Ascending aorta (tissue), 2 donors: ENCODE data around the gene VPS8. TPM values are rescaled to one million over a fixed set of nuclear protein-coding genes. Genes with fewer than 3 reads are reported as not detected.

Experiments
- DNase-seq, 2 donors: peaks; one replicate each; pipeline ENCODE4 v3.0.0-alpha.2; 2019; ENCODE audit warnings: low spot score in 2 of 2
- H3K27ac ChIP-seq, 2 donors: fragments of 200-600 bp; sonication (generic); one replicate each; pipeline ENCODE4 v1.5.1; 2016 to 2017; ENCODE audit warnings: mild to moderate bottlenecking in 1 of 2
- H3K27me3 ChIP-seq: fragments of 200-600 bp; sonication (generic); one replicate; pipeline ENCODE4 v1.5.1; 2017
- H3K36me3 ChIP-seq, 2 donors: fragments of 200-600 bp; sonication (generic); one replicate each; pipeline ENCODE4 v1.5.1; 2016
- H3K4me1 ChIP-seq, 2 donors: fragments of 200-600 bp; sonication (generic); one replicate each; pipeline ENCODE4 v1.5.1; 2016 to 2017; ENCODE audit warnings: mild to moderate bottlenecking in 1 of 2
- H3K4me3 ChIP-seq, 2 donors: fragments of 200-600 bp; sonication (generic); one replicate each; pipeline ENCODE4 v1.5.1; 2016 to 2017; ENCODE audit warnings: mild to moderate bottlenecking in 1 of 2
- H3K9me3 ChIP-seq, 2 donors: fragments of 200-600 bp; sonication (generic); one replicate each; pipeline ENCODE4 v1.5.1; 2016
- intact Hi-C: fragments of 100-400 bp; cut with DNase I; formaldehyde crosslinking; loops from one replicate; pipeline ENCODE4 v1.15.1; 2023
- total RNA-seq: library from RNA; depleted of rRNA; stranded (reverse); fragments of >200 nt; gene quantifications from one replicate; pipeline ENCODE4 v1.1.0, GENCODE V29; 2016
- TF ChIP-seq, protein P1 (sequence below), 3 experiments: fragments of 200-600 bp in 2 of 3; fragments of 450-650 bp in 1 of 3; sonication (generic) in 2 of 3; IDR thresholded peaks; one replicate each; pipeline ENCODE4 v1.5.1; 2016 to 2019; ENCODE audit warnings: antibody characterized with exemption in 3 of 3, mild to moderate bottlenecking in 1 of 3, moderate library complexity in 1 of 3

Gene VPS8
- total RNA-seq, 1 donor from 2014 or later, result 24.9 TPM

- Histone ChIP-seq H3K27me3 (no peaks in the 10 kb centered on the region), H3K4me3 (no peak overlapping the region), H3K27ac (no peak overlapping the region), H3K4me1 (no peaks in the 10 kb centered on the region), H3K9me3 (no peaks in the 10 kb centered on the region), H3K36me3 (no peaks in the 10 kb centered on the region)
- DNase-seq, result no peak
- intact Hi-C loops, result no loop called here
- TF ChIP-seq, protein P1, sequence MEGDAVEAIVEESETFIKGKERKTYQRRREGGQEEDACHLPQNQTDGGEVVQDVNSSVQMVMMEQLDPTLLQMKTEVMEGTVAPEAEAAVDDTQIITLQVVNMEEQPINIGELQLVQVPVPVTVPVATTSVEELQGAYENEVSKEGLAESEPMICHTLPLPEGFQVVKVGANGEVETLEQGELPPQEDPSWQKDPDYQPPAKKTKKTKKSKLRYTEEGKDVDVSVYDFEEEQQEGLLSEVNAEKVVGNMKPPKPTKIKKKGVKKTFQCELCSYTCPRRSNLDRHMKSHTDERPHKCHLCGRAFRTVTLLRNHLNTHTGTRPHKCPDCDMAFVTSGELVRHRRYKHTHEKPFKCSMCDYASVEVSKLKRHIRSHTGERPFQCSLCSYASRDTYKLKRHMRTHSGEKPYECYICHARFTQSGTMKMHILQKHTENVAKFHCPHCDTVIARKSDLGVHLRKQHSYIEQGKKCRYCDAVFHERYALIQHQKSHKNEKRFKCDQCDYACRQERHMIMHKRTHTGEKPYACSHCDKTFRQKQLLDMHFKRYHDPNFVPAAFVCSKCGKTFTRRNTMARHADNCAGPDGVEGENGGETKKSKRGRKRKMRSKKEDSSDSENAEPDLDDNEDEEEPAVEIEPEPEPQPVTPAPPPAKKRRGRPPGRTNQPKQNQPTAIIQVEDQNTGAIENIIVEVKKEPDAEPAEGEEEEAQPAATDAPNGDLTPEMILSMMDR (IDR thresholded peaks at IDR 0.05), result no peak
Measured at GRCh38 chr3:184802150-184802549, 9.8 kb upstream of the VPS8 start.

DNA sequence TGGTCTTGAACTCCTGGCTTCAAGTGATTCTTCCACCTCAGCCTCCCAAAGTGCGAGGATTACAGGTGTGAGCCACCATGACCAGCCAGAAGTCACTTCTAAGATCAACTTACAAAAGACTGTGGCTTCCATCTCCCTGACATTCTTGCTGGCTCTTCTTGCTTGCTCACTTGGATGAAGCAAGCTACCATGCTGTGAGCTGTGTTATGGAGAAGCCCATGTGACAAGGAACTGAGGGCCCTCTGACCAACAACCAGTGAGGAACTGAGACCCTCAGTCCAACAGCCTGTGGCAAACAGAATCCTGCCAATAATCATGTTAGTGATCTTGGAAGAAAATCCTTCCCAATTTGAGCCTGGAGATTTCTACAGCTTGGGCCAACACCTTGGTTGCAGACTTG is 7.2 kb upstream of the VPS8 start:
- Histone ChIP-seq H3K9me3 (no peaks in the 10 kb centered on the region), H3K4me3 (no peak overlapping the region), H3K36me3 (no peaks in the 10 kb centered on the region), H3K4me1 (no peaks in the 10 kb centered on the region), H3K27ac (peak overlapping the region in 1 of 2 donors; percentile 22), H3K27me3 (no peaks in the 10 kb centered on the region)
- intact Hi-C loops, result no loop called here
- DNase-seq, result no peak
- TF ChIP-seq, protein P1 (IDR thresholded peaks at IDR 0.05), result no peak

GRCh38 chr3:184805351-184806038 is 6.5 kb upstream of the VPS8 start:
- H3K9me3 ChIP-seq, result no peaks in the 10 kb centered on the region
- DNase-seq, result no peak
- intact Hi-C loops, result no loop called here
- H3K4me1 ChIP-seq, result no peaks in the 10 kb centered on the region
- no peaks in the 10 kb centered on the region for H3K36me3 ChIP-seq
- no peak overlapping the region for H3K4me3 ChIP-seq
- H3K27me3 ChIP-seq, result no peaks in the 10 kb centered on the region
- H3K27ac ChIP-seq, result no peak overlapping the region
- TF ChIP-seq, protein P1 (IDR thresholded peaks at IDR 0.05), result no peak

DNA sequence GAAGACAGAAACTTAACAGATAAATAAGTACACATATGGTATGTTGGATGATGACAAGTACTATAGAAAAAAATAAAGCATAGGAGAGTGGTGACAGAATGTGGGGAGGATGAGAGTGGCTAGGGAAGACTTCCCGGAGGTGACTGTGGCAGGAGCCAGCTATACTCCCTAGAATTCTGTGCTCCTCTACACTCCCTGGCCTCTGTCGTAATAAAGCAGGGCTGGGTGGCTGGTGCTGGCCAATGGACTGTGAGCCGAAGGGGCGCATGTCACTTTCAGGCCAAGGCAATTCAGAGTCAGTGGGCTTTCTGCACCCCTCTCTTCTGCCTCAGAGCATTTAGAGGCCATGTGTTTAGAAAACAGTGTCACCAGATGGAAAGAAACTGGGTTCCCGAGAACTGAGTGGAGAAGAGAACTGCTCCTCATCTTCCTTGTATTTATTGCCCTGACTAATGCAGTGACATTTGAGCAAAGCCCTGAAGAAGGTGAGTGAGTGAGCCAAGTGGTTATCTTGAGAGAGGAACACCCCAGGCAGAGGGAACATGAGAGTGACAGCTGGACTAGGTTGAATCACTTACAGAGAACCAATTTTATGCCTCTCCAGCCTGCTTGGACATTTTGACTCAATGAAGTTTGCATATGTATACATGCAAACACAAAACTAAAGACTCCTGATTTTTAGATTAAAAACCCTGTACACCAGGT is 5.2 kb upstream of the VPS8 start:
- Histone ChIP-seq H3K27ac (no peak overlapping the region), H3K27me3 (no peaks in the 10 kb centered on the region), H3K4me3 (no peak overlapping the region), H3K9me3 (no peaks in the 10 kb centered on the region), H3K4me1 (peaks cover 0 to 2% of the 10 kb centered on the region in 2 donors), H3K36me3 (no peaks in the 10 kb centered on the region)
- TF ChIP-seq, protein P1 (IDR thresholded peaks at IDR 0.05), result no peak
- intact Hi-C loops, result no loop called here
- no peak for DNase-seq

DNA sequence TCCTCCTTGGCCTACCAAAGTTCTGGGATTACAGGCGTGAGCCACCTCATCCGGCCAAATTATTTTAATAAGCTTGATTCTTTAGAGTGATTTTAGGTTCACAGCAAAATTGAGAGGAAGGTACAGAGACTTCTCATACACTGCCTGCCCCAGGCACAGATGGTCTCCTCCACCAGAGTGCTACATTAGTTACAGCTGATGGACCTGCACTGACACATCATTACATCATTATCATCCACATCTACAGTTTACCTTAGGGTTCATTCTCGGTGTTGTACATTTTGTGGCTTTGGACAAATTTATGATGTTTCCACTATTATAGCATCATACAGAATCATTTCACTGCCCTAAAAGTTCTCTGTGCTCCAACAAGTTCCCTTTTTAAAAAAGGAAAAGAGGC is 4.4 kb upstream of the VPS8 start:
- H3K9me3 ChIP-seq, result no peaks in the 10 kb centered on the region
- intact Hi-C loops, result no loop called here
- H3K4me1 ChIP-seq, result peaks cover 0 to 2% of the 10 kb centered on the region in 2 donors
- H3K36me3 ChIP-seq, result no peaks in the 10 kb centered on the region
- H3K4me3 ChIP-seq, result no peak overlapping the region
- no peak overlapping the region for H3K27ac ChIP-seq
- TF ChIP-seq, protein P1 (IDR thresholded peaks at IDR 0.05), result no peak
- DNase-seq, result no peak
- H3K27me3 ChIP-seq, result no peaks in the 10 kb centered on the region
